Astrocyte (in vitro differentiated cells and primary cell): Measurements from ENCODE around the gene CXCL13. TPM values are rescaled to one million over a fixed set of nuclear protein-coding genes. Genes with fewer than 3 reads are reported as not detected.
A peak's percentile ranks its signal among the peaks of the same experiment; 100 is the strongest.

Source experiments
- DNase-seq: peaks from one replicate; pipeline ENCODE4 v3.0.0-alpha.2; 2010; ENCODE audit warnings: low read depth
- FAIRE-seq: peaks from 2 replicates; lab custom pipeline; 2011; peaks lifted over from hg19 to GRCh38; lab: Jason Lieb, UNC
- H2AFZ ChIP-seq: 2 replicates; pipeline ENCODE4 v1.6.0; 2012; ENCODE audit warnings: low read depth, low read length, inconsistent platforms
- H3K27ac ChIP-seq: 2 replicates; pipeline ENCODE4 v1.5.1; 2011; ENCODE audit warnings: low read depth, low read length, inconsistent platforms
- H3K27me3 ChIP-seq: 2 replicates; pipeline ENCODE4 v1.6.0; 2011; ENCODE audit warnings: low read length, inconsistent platforms; ENCODE audit not compliant: insufficient read depth
- H3K36me3 ChIP-seq: 2 replicates; pipeline ENCODE4 v1.5.1; 2011; ENCODE audit warnings: low read length, inconsistent platforms; ENCODE audit not compliant: insufficient read depth
- H3K4me1 ChIP-seq: 2 replicates; pipeline ENCODE4 v1.5.1; 2011; ENCODE audit warnings: low read length, inconsistent platforms; ENCODE audit not compliant: insufficient read depth
- H3K4me2 ChIP-seq: 2 replicates; pipeline ENCODE4 v1.6.0; 2012; ENCODE audit warnings: low read length, inconsistent platforms
- H3K4me3 ChIP-seq: 2 replicates; pipeline ENCODE4 v1.5.1; 2011; ENCODE audit warnings: low read depth, mild to moderate bottlenecking, low read length, inconsistent platforms; ENCODE audit not compliant: insufficient read depth
- H3K79me2 ChIP-seq: 2 replicates; pipeline ENCODE4 v1.6.0; 2012; ENCODE audit warnings: mild to moderate bottlenecking, low read length, inconsistent platforms; ENCODE audit not compliant: insufficient read depth
- H3K9ac ChIP-seq: 2 replicates; pipeline ENCODE4 v1.6.0; 2012; ENCODE audit warnings: mild to moderate bottlenecking, low read length, inconsistent platforms
- H3K9me3 ChIP-seq: 2 replicates; pipeline ENCODE4 v1.5.1; 2012; ENCODE audit warnings: low read depth, mild to moderate bottlenecking, low read length, inconsistent platforms; ENCODE audit not compliant: insufficient read depth
- H4K20me1 ChIP-seq: 2 replicates; pipeline ENCODE4 v1.6.0; 2012; ENCODE audit warnings: low read length, inconsistent platforms; ENCODE audit not compliant: insufficient read depth
- H3K27ac Mint-ChIP-seq: one replicate; pipeline ENCODE4 v1.8.0; 2021; ENCODE audit warnings: mild to moderate bottlenecking, mixed read lengths; ENCODE audit not compliant: unreplicated experiment
- H3K27me3 Mint-ChIP-seq: one replicate; pipeline ENCODE4 v1.8.0; 2021; ENCODE audit warnings: low read depth, mixed read lengths; ENCODE audit not compliant: unreplicated experiment
- H3K36me3 Mint-ChIP-seq: one replicate; pipeline ENCODE4 v1.8.0; 2021; ENCODE audit warnings: low read depth, mixed read lengths; ENCODE audit not compliant: unreplicated experiment
- H3K4me1 Mint-ChIP-seq: one replicate; pipeline ENCODE4 v1.8.0; 2021; ENCODE audit warnings: low read depth, mixed read lengths; ENCODE audit not compliant: unreplicated experiment
- H3K4me3 Mint-ChIP-seq: one replicate; pipeline ENCODE4 v1.8.0; 2021; ENCODE audit warnings: mild to moderate bottlenecking, moderate library complexity, mixed read lengths; ENCODE audit not compliant: unreplicated experiment
- H3K9me3 Mint-ChIP-seq: one replicate; pipeline ENCODE4 v1.8.0; 2021; ENCODE audit warnings: mild to moderate bottlenecking, mixed read lengths; ENCODE audit not compliant: unreplicated experiment
- EZH2 ChIP-seq: IDR thresholded peaks from 2 replicates; pipeline ENCODE4 v1.6.1; 2012; ENCODE audit warnings: mild to moderate bottlenecking, low read length, inconsistent platforms; ENCODE audit not compliant: insufficient read depth
- total RNA-seq: library from RNA; stranded (reverse); gene quantifications from 2 replicates; pipeline ENCODE4 v1.2.1, GENCODE V29; 2021
- TF ChIP-seq, protein P1 (sequence below): IDR thresholded peaks from 2 replicates; pipeline ENCODE4 v1.5.1; 2011; ENCODE audit warnings: low read depth, mild to moderate bottlenecking, inconsistent platforms, low read length, moderate library complexity; ENCODE audit not compliant: insufficient read depth

The CXCL13 gene
- total RNA-seq, 1 donor from 2014 or later = not detected

DNA sequence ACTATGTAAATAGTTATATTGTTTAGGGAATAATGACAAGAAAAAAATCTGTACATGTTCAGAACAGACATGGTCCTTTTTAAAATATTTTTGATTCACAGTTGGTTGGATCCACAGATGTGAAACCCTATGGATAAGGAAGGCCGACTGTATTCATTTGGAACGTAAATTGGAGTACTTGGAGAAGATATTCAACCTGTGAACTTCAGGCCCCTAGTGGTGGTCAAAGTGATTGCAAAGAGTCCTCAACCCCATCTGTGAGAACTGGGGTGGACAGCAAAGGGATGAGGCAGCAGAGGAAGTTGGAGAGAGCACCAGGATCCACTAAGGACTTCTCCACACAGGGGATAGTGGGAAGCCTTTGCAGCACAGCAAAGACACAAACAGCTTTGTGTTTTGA, 6.2 kb upstream of the CXCL13 start:
- H3K4me3 ChIP-seq = no peak overlapping the region
- H3K27me3 Mint-ChIP-seq = peaks cover 2% of the 10 kb centered on the region

DNA sequence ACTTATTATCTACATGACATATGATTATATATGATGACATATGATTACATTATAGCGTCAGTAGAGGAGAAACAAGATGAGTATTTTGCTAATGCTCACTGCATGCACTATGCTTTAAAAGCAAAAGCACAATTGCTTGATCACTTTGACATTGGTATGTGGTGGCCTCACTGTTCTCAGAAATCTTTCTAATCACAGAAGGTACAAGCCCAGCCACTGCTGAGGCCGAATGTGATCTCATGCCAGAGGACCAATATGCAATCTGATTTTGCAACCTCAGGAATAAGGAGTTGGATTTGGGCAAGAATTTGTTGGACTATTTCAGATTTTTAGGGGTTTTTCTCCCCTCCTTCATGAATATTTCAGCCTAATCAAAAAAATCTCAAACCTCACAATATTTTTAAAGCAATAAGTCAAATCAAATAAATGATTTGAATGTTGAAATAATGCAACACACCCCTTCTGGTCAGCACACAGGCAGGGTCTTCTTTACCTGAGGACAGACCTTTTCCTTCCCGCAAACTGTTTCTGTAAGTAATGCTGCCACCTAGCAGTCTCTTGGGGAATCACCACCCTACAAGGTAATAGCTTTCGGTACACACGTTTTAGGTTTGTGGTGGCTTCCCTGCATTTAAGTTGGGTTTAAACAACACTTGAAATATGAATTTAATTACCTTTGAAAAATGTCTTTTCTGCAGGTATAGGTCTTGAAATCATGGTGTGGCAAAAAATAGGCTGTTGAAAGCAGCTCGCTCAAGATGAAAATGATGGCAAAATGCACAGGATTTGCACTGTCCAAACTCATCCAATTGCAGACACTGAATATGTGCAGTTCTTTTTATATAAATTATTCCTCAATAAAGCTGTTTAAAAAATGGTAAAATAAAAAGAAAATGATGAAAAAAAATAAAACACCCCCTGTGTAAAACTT, 4.8 kb upstream of the CXCL13 start:
- Histone ChIP-seq H3K4me3 (no peak overlapping the region), H3K9me3 (no peaks in the 10 kb centered on the region), H3K79me2 (no peaks in the 10 kb centered on the region), H4K20me1 (no peaks in the 10 kb centered on the region), H3K4me2 (no peak overlapping the region), H3K36me3 (no peaks in the 10 kb centered on the region), H3K27ac (no peak overlapping the region), H2AFZ (no peak overlapping the region), H3K4me1 (no peaks in the 10 kb centered on the region), H3K9ac (no peak overlapping the region), H3K27me3 (peaks cover 14% of the 10 kb centered on the region)
- FAIRE-seq = no peak
- no peak for TF ChIP-seq EZH2
- TF ChIP-seq, protein P1, sequence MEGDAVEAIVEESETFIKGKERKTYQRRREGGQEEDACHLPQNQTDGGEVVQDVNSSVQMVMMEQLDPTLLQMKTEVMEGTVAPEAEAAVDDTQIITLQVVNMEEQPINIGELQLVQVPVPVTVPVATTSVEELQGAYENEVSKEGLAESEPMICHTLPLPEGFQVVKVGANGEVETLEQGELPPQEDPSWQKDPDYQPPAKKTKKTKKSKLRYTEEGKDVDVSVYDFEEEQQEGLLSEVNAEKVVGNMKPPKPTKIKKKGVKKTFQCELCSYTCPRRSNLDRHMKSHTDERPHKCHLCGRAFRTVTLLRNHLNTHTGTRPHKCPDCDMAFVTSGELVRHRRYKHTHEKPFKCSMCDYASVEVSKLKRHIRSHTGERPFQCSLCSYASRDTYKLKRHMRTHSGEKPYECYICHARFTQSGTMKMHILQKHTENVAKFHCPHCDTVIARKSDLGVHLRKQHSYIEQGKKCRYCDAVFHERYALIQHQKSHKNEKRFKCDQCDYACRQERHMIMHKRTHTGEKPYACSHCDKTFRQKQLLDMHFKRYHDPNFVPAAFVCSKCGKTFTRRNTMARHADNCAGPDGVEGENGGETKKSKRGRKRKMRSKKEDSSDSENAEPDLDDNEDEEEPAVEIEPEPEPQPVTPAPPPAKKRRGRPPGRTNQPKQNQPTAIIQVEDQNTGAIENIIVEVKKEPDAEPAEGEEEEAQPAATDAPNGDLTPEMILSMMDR = peak; percentile 91
- Mint-ChIP-seq H3K27me3 (peaks cover 4% of the 10 kb centered on the region), H3K4me1 (no peaks in the 10 kb centered on the region), H3K9me3 (no peaks in the 10 kb centered on the region), H3K27ac (no peak overlapping the region), H3K36me3 (peaks cover 1% of the 10 kb centered on the region), H3K4me3 (no peak overlapping the region)
- DNase-seq = no peak

More for the DNA sequence above, 6.2 kb upstream of the CXCL13 start:
- Histone ChIP-seq H3K36me3 (no peaks in the 10 kb centered on the region), H3K4me2 (no peak overlapping the region), H3K4me1 (no peaks in the 10 kb centered on the region), H3K79me2 (no peaks in the 10 kb centered on the region), H2AFZ (no peak overlapping the region), H3K9ac (no peak overlapping the region), H3K27me3 (peaks cover 14% of the 10 kb centered on the region), H3K27ac (no peak overlapping the region), H4K20me1 (no peaks in the 10 kb centered on the region), H3K9me3 (no peaks in the 10 kb centered on the region)
- H3K9me3 Mint-ChIP-seq = no peaks in the 10 kb centered on the region
- H3K36me3 Mint-ChIP-seq = peaks cover 1% of the 10 kb centered on the region
- FAIRE-seq (peak; percentile 26), DNase-seq (no peak)
- no peaks in the 10 kb centered on the region for H3K4me1 Mint-ChIP-seq
- TF ChIP-seq, protein P1 = peak; percentile 62
- TF ChIP-seq EZH2 = no peak
- no peak overlapping the region for H3K27ac Mint-ChIP-seq
- H3K4me3 Mint-ChIP-seq = no peak overlapping the region
